DND-41 (cell line): Measurements from ENCODE around the gene STK4.
A peak's percentile ranks its signal among the peaks of the same experiment; 100 is the strongest.

Experiments used
- ATAC-seq: fragments of 200-7000 bp; cut with Tn5 transposase; 3 replicates; pipeline ENCODE4 v1.9.1; 2021; ENCODE audit warnings: low read depth; ENCODE audit not compliant: insufficient read depth
- DNase-seq: peaks from one replicate; pipeline ENCODE4 v3.0.0-alpha.2; 2020
- H2AFZ ChIP-seq: 2 replicates; pipeline ENCODE4 v1.6.0; 2012; ENCODE audit warnings: low read depth, low read length
- H3K27ac ChIP-seq: 2 replicates; pipeline ENCODE4 v1.5.1; 2012; ENCODE audit warnings: low read length, inconsistent platforms
- H3K27me3 ChIP-seq: fragments of 200-600 bp; sonication (generic); 2 replicates; pipeline ENCODE4 v1.6.0; 2012; ENCODE audit warnings: low read length, mild to moderate bottlenecking, inconsistent platforms; ENCODE audit not compliant: insufficient read depth, poor library complexity
- H3K36me3 ChIP-seq: 2 replicates; pipeline ENCODE4 v1.5.1; 2012; ENCODE audit warnings: low read length, inconsistent platforms; ENCODE audit not compliant: insufficient read depth
- H3K4me1 ChIP-seq: 2 replicates; pipeline ENCODE4 v1.5.1; 2012; ENCODE audit warnings: mild to moderate bottlenecking, low read length; ENCODE audit not compliant: insufficient read depth
- H3K4me2 ChIP-seq: 2 replicates; pipeline ENCODE4 v1.6.0; 2012; ENCODE audit warnings: mild to moderate bottlenecking, moderate library complexity, low read length, inconsistent platforms; ENCODE audit not compliant: insufficient read depth
- H3K4me3 ChIP-seq, 2 experiments: fragments of 200-600 bp in 1 of 2; shearing (Covaris generic) in 1 of 2; 2 replicates each; pipeline ENCODE4 v1.5.1; 2012 to 2016; ENCODE audit warnings: inconsistent platforms in 2 of 2, low read length in 2 of 2, mild to moderate bottlenecking in 2 of 2, low read depth in 1 of 2, moderate library complexity in 1 of 2
- H3K79me2 ChIP-seq: 2 replicates; pipeline ENCODE4 v1.6.0; 2012; ENCODE audit warnings: low read length, inconsistent platforms; ENCODE audit not compliant: insufficient read depth
- H3K9ac ChIP-seq: 2 replicates; pipeline ENCODE4 v1.6.0; 2012; ENCODE audit warnings: low read depth, mild to moderate bottlenecking, inconsistent platforms, low read length, moderate library complexity
- H3K9me3 ChIP-seq: 2 replicates; pipeline ENCODE4 v1.5.1; 2012; ENCODE audit warnings: low read length, moderate library complexity, mild to moderate bottlenecking, inconsistent platforms; ENCODE audit not compliant: insufficient read depth, severe bottlenecking
- H4K20me1 ChIP-seq: 2 replicates; pipeline ENCODE4 v1.6.0; 2012; ENCODE audit warnings: low read length; ENCODE audit not compliant: insufficient read depth
- CTCF ChIP-seq: IDR thresholded peaks from 2 replicates; pipeline ENCODE4 v1.5.1; 2012; ENCODE audit warnings: borderline replicate concordance, low read length, moderate library complexity, mild to moderate bottlenecking; ENCODE audit not compliant: poor library complexity, severe bottlenecking; ENCODE audit errors: extremely low read depth
- EZH2 ChIP-seq: IDR thresholded peaks from 3 replicates; pipeline ENCODE4 v1.6.1; 2012; ENCODE audit warnings: borderline replicate concordance, low read depth, mild to moderate bottlenecking, moderate library complexity, low read length, inconsistent platforms; ENCODE audit not compliant: severe bottlenecking

The STK4 gene

GRCh38 chr20:45052698-45053429, 86.6 kb downstream of the STK4 start:
- Histone ChIP-seq H3K27me3 (no peaks in the 10 kb centered on the region), H3K4me2 (no peak overlapping the region), H4K20me1 (peaks cover 13% of the 10 kb centered on the region; the same call in 1 of the 2 replicates), H2AFZ (no peak overlapping the region), H3K36me3 (peaks cover 38% of the 10 kb centered on the region), H3K27ac (peak overlapping the region; percentile 1; the same call in 1 of the 2 replicates), H3K79me2 (peaks cover under 1% of the 10 kb centered on the region; the same call in 1 of the 2 replicates), H3K9ac (no peak overlapping the region), H3K4me1 (peaks cover 49% of the 10 kb centered on the region), H3K4me3 (no peak overlapping the region), H3K9me3 (no peaks in the 10 kb centered on the region)
- peak; percentile 48 for DNase-seq
- ATAC-seq: peak; percentile 78
- TF ChIP-seq CTCF (no peak), EZH2 (no peak)

GRCh38 chr20:45053430-45054351, 87.4 kb downstream of the STK4 start:
- Histone ChIP-seq H3K36me3 (peaks cover 33% of the 10 kb centered on the region), H3K9me3 (no peaks in the 10 kb centered on the region), H3K4me2 (no peak overlapping the region), H3K4me1 (peaks cover 49% of the 10 kb centered on the region), H2AFZ (no peak overlapping the region), H3K4me3 (no peak overlapping the region), H3K27ac (no peak overlapping the region; the same call in 1 of the 2 replicates), H3K79me2 (no peaks in the 10 kb centered on the region), H3K9ac (no peak overlapping the region), H3K27me3 (no peaks in the 10 kb centered on the region), H4K20me1 (peaks cover 13% of the 10 kb centered on the region; the same call in 1 of the 2 replicates)
- ATAC-seq: peak; percentile 47
- TF ChIP-seq CTCF: no peak
- no peak for TF ChIP-seq EZH2
- DNase-seq: no peak

- DNase-seq: no peak
- H3K4me2 ChIP-seq: no peak overlapping the region
- no peak for ATAC-seq
These were observed 88.7 kb downstream of the STK4 start for GRCh38 chr20:45055056-45055455.

More at GRCh38 chr20:45055056-45055455, 88.7 kb downstream of the STK4 start:
- TF ChIP-seq CTCF (no peak), EZH2 (no peak)
- Histone ChIP-seq H3K4me1 (peaks cover 37% of the 10 kb centered on the region), H3K27ac (no peak overlapping the region), H2AFZ (no peak overlapping the region), H3K9me3 (no peaks in the 10 kb centered on the region), H3K9ac (no peak overlapping the region), H3K27me3 (no peaks in the 10 kb centered on the region), H3K79me2 (no peaks in the 10 kb centered on the region), H3K4me3 (no peak overlapping the region), H3K36me3 (peaks cover 39% of the 10 kb centered on the region), H4K20me1 (peaks cover 7% of the 10 kb centered on the region; the same call in 1 of the 2 replicates)
